ENCODE data around the gene PLIN3. TPM values are rescaled to one million over a fixed set of nuclear protein-coding genes. Genes with fewer than 3 reads are reported as not detected.

The PLIN3 gene
- total and polyA plus RNA-seq, 2 experiments from 2014 or later: 97.8 to 118 TPM

GRCh38 chr19:4816202-4816949 lies 51.1 kb downstream of the PLIN3 start:
- Histone ChIP-seq H3K4me2 (peak overlapping the region; percentile 76), H3K36me3 (replicated peaks; ENCODE audit: insufficient read depth, low read depth) (no peaks in the 10 kb centered on the region), H3K27me3 (no peaks in the 10 kb centered on the region), H3K27ac (no peak overlapping the region), H4K20me1 (ENCODE audit: insufficient read depth, poor library complexity, severe bottlenecking) (no peaks in the 10 kb centered on the region), H3K9me3 (ENCODE audit: low read depth) (no peaks in the 10 kb centered on the region), H3K4me1 (ENCODE audit: insufficient read depth) (no peaks in the 10 kb centered on the region), H2AFZ (no peak overlapping the region), H3K9me2 (replicated peaks; ENCODE audit: insufficient read depth) (no peaks in the 10 kb centered on the region), H3K4me3 (no peak overlapping the region), H3K79me2 (no peaks in the 10 kb centered on the region)
- 95% methylated on average over 26 of the region's 35 CpGs for WGBS (ENCODE audit: low lambda C conversion rate, missing lambda C conversion rate)
- no peak for DNase-seq (ENCODE audit: low spot score)
- TF ChIP-seq EZH2 (IDR thresholded peaks at IDR 0.05; ENCODE audit: borderline replicate concordance): no peak
- TF ChIP-seq EZH2phosphoT487 (IDR thresholded peaks at IDR 0.05; ENCODE audit: low read depth, severe bottlenecking, unreplicated experiment): no peak
- no peak for TF ChIP-seq CTCF (IDR thresholded peaks at IDR 0.05; ENCODE audit: poor library complexity)

GRCh38 chr19:4815426-4816201 lies 51.9 kb downstream of the PLIN3 start:
- TF ChIP-seq EZH2phosphoT487 (IDR thresholded peaks at IDR 0.05; ENCODE audit: low read depth, severe bottlenecking, unreplicated experiment) (no peak), EZH2 (IDR thresholded peaks at IDR 0.05; ENCODE audit: borderline replicate concordance) (no peak), CTCF (IDR thresholded peaks at IDR 0.05; ENCODE audit: poor library complexity) (no peak)

GRCh38 chr19:4814625-4815425 lies 52.6 kb downstream of the PLIN3 start:
- Histone ChIP-seq H4K20me1 (ENCODE audit: insufficient read depth, poor library complexity, severe bottlenecking) (no peaks in the 10 kb centered on the region), H3K4me1 (ENCODE audit: insufficient read depth) (no peaks in the 10 kb centered on the region), H3K27ac (no peak overlapping the region), H3K9me3 (ENCODE audit: low read depth) (no peaks in the 10 kb centered on the region), H3K27me3 (no peaks in the 10 kb centered on the region), H3K4me2 (peak overlapping the region; percentile 76), H2AFZ (no peak overlapping the region), H3K79me2 (no peaks in the 10 kb centered on the region), H3K9me2 (replicated peaks; ENCODE audit: insufficient read depth) (no peaks in the 10 kb centered on the region), H3K36me3 (replicated peaks; ENCODE audit: insufficient read depth, low read depth) (no peaks in the 10 kb centered on the region), H3K4me3 (no peak overlapping the region)
- TF ChIP-seq EZH2phosphoT487 (IDR thresholded peaks at IDR 0.05; ENCODE audit: low read depth, severe bottlenecking, unreplicated experiment) (no peak), CTCF (IDR thresholded peaks at IDR 0.05; ENCODE audit: poor library complexity) (no peak), EZH2 (IDR thresholded peaks at IDR 0.05; ENCODE audit: borderline replicate concordance) (no peak)
- 79% methylated on average over 7 of the region's 7 CpGs for WGBS (ENCODE audit: low lambda C conversion rate, missing lambda C conversion rate)
- no peak for DNase-seq (ENCODE audit: low spot score)

More at GRCh38 chr19:4815426-4816201, 51.9 kb downstream of the PLIN3 start:
- H3K27me3 ChIP-seq: no peaks in the 10 kb centered on the region
- no peak overlapping the region for H3K27ac ChIP-seq
- no peaks in the 10 kb centered on the region for H3K9me2 ChIP-seq (replicated peaks; ENCODE audit: insufficient read depth)
- no peaks in the 10 kb centered on the region for H3K4me1 ChIP-seq (ENCODE audit: insufficient read depth)
- no peaks in the 10 kb centered on the region for H3K79me2 ChIP-seq
- H3K9me3 ChIP-seq (ENCODE audit: low read depth): no peaks in the 10 kb centered on the region
- no peaks in the 10 kb centered on the region for H4K20me1 ChIP-seq (ENCODE audit: insufficient read depth, poor library complexity, severe bottlenecking)
- 37% methylated on average over 28 of the region's 28 CpGs for WGBS (ENCODE audit: low lambda C conversion rate, missing lambda C conversion rate)
- H3K4me2 ChIP-seq: peak overlapping the region; percentile 76
- no peaks in the 10 kb centered on the region for H3K36me3 ChIP-seq (replicated peaks; ENCODE audit: insufficient read depth, low read depth)
- no peak overlapping the region for H3K4me3 ChIP-seq
- DNase-seq (ENCODE audit: low spot score): peak; percentile 93
- peak overlapping the region; percentile 9 for H2AFZ ChIP-seq

Measured in hepatocyte (in vitro differentiated cells).